NAMALWA (cell line): ENCODE data around the gene NTRK2.

Source experiments
- DNase-seq: peaks from one replicate; pipeline ENCODE4 v3.0.0-alpha.2; 2015; ENCODE audit warnings: low spot score

NTRK2 gene

GRCh38 chr9:84851935-84852585 is 182.5 kb downstream of the NTRK2 start:
- no peak for DNase-seq

- no peak for DNase-seq
Measured at GRCh38 chr9:84852617-84853301, 183.2 kb downstream of the NTRK2 start.

GRCh38 chr9:84856181-84856632 is 186.7 kb downstream of the NTRK2 start:
- no peak for DNase-seq

- DNase-seq = no peak
Measured at GRCh38 chr9:84857211-84857610, 187.7 kb downstream of the NTRK2 start.

GRCh38 chr9:84858364-84858763 is 188.8 kb downstream of the NTRK2 start:
- no peak for DNase-seq

- DNase-seq = no peak
Measured at GRCh38 chr9:84860249-84861115, 191.0 kb downstream of the NTRK2 start.

GRCh38 chr9:84861455-84861854 is 191.9 kb downstream of the NTRK2 start:
- no peak for DNase-seq

GRCh38 chr9:84862308-84862707 is 192.8 kb downstream of the NTRK2 start:
- DNase-seq = no peak

GRCh38 chr9:84862810-84863287 is 193.3 kb downstream of the NTRK2 start:
- DNase-seq = no peak

GRCh38 chr9:84863372-84863771 is 193.8 kb downstream of the NTRK2 start:
- DNase-seq = no peak

- no peak for DNase-seq
Measured at GRCh38 chr9:84866396-84867175, 197.1 kb downstream of the NTRK2 start.

GRCh38 chr9:84867186-84867585 is 197.7 kb downstream of the NTRK2 start:
- no peak for DNase-seq

- DNase-seq = no peak
Measured at GRCh38 chr9:84869091-84869490, 199.6 kb downstream of the NTRK2 start.

GRCh38 chr9:84871983-84872382 is 202.5 kb downstream of the NTRK2 start:
- DNase-seq = no peak

GRCh38 chr9:84874022-84874421 is 204.5 kb downstream of the NTRK2 start:
- no peak for DNase-seq

GRCh38 chr9:84874596-84874995 is 205.1 kb downstream of the NTRK2 start:
- no peak for DNase-seq

- no peak for DNase-seq
Measured at GRCh38 chr9:84875193-84875592, 205.7 kb downstream of the NTRK2 start.

GRCh38 chr9:84879631-84880030 is 210.1 kb downstream of the NTRK2 start:
- DNase-seq = no peak

GRCh38 chr9:84880835-84881234 is 211.3 kb downstream of the NTRK2 start:
- no peak for DNase-seq

- no peak for DNase-seq
Measured at GRCh38 chr9:84886866-84887265, 217.3 kb downstream of the NTRK2 start.

GRCh38 chr9:84891924-84892323 is 222.4 kb downstream of the NTRK2 start:
- no peak for DNase-seq
